K562 (cell line): ENCODE data around the gene C16orf74. TPM values are rescaled to one million over a fixed set of nuclear protein-coding genes. Genes with fewer than 3 reads are reported as not detected.

ENCODE experiments used
- CBFB ChIP-seq: sonication (generic); formaldehyde crosslinking; IDR thresholded peaks from 2 replicates; pipeline ENCODE4 v1.4.0; 2020; ENCODE audit warnings: mild to moderate bottlenecking, missing genetic modification reagents
- HMG20B ChIP-seq: fragments of 250-450 bp; sonication (Bioruptor Pico); IDR thresholded peaks from 2 replicates; pipeline ENCODE4 v1.5.0; 2021; ENCODE audit warnings: mild to moderate bottlenecking
- ZNF212 ChIP-seq: fragments of 450-650 bp; formaldehyde crosslinking; IDR thresholded peaks from 2 replicates; pipeline ENCODE4 v1.4.0; 2020; ENCODE audit warnings: mild to moderate bottlenecking
- ZSCAN29 ChIP-seq: fragments of 450-650 bp; IDR thresholded peaks from 2 replicates; pipeline ENCODE4 v1.6.1; 2017
- polyA plus RNA-seq, 8 experiments: library from polyadenylated mRNA; depleted of rRNA in 4 of 8; stranded (reverse) in 5 of 8; unstranded in 3 of 8; fragments of >200 nt; fragmentation: Nextera tagmentation in 2 of 8; fragmentation: Illumina TruSeq in 1 of 8; extraction: Ambion mirVana in 2 of 8; extraction: Trizol in 1 of 8; gene quantifications; 2 replicates each; pipeline versions ENCODE4 v1.2.1 to v1.2.3, GENCODE V29; 2011 to 2014; ENCODE audit warnings: inconsistent platforms in 1 of 8, missing spikeins in 1 of 8
- total RNA-seq, 7 experiments: library from RNA; depleted of rRNA in 6 of 7; stranded (reverse); fragments of >200 nt in 6 of 7; fragmentation: Illumina TruSeq in 2 of 7; extraction: Trizol in 2 of 7; gene quantifications; 2 replicates each; pipeline versions ENCODE4 v1.2.1 to v1.2.3, GENCODE V29; 2011 to 2021; ENCODE audit warnings: low replicate concordance in 1 of 7
- TF ChIP-seq, protein P1 (sequence below), 2 experiments: fragments of 450-650 bp; formaldehyde crosslinking in 1 of 2; IDR thresholded peaks; 2 replicates each; pipeline versions ENCODE4 v1.4.0 to v1.6.1; 2014 to 2020; ENCODE audit warnings: mild to moderate bottlenecking in 2 of 2, borderline replicate concordance in 1 of 2, low read depth in 1 of 2
- TF ChIP-seq, protein P2 (sequence below): fragments of 450-650 bp; IDR thresholded peaks from 2 replicates; pipeline ENCODE4 v1.6.1; 2016; ENCODE audit warnings: mild to moderate bottlenecking, moderate library complexity

The C16orf74 gene
- total and polyA plus RNA-seq, 9 of the 15 experiments (the other 6 are each of a cell fraction or from before 2014, with no cell fraction given): not detected

DNA sequence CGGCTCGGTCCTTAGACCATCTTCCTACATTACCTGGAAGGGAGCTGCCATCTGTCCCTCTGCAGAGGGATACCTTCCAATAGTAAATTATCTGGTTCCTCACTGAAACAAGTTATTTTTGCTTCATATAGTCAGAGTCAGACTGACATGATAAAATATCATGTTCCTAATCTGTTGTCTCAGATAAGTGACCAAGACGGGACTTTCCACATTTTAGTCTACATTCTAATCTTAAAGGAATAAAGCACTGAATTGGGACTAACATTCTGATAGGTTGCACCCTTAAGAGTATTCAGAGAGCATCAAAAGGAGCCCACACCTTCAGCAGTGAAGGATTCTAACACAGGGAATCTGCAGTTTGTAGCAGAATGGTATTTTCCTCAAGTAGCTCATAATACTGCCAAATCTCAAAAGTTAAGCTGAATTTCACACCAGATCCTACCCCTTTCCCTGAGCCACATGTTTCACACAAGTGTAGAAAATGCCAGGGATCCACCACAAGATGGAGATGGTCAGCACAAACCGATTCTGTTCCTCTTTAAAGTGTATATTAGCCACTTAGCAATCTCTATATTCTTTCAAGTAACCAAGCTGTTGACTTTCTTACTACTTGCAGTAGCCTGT lies 75.5 kb downstream of the C16orf74 start (continued):
- TF ChIP-seq, protein P1, sequence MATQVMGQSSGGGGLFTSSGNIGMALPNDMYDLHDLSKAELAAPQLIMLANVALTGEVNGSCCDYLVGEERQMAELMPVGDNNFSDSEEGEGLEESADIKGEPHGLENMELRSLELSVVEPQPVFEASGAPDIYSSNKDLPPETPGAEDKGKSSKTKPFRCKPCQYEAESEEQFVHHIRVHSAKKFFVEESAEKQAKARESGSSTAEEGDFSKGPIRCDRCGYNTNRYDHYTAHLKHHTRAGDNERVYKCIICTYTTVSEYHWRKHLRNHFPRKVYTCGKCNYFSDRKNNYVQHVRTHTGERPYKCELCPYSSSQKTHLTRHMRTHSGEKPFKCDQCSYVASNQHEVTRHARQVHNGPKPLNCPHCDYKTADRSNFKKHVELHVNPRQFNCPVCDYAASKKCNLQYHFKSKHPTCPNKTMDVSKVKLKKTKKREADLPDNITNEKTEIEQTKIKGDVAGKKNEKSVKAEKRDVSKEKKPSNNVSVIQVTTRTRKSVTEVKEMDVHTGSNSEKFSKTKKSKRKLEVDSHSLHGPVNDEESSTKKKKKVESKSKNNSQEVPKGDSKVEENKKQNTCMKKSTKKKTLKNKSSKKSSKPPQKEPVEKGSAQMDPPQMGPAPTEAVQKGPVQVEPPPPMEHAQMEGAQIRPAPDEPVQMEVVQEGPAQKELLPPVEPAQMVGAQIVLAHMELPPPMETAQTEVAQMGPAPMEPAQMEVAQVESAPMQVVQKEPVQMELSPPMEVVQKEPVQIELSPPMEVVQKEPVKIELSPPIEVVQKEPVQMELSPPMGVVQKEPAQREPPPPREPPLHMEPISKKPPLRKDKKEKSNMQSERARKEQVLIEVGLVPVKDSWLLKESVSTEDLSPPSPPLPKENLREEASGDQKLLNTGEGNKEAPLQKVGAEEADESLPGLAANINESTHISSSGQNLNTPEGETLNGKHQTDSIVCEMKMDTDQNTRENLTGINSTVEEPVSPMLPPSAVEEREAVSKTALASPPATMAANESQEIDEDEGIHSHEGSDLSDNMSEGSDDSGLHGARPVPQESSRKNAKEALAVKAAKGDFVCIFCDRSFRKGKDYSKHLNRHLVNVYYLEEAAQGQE (IDR thresholded peaks at IDR 0.05; ENCODE audit: borderline replicate concordance): peak; percentile 20; the same call in 1 of the 2 replicates
- TF ChIP-seq, protein P1 (CRISPR knock-in tag; IDR thresholded peaks at IDR 0.05; ENCODE audit: low read depth): no peak
- TF ChIP-seq ZSCAN29: no peak
- TF ChIP-seq CBFB: no peak
- TF ChIP-seq, protein P2, sequence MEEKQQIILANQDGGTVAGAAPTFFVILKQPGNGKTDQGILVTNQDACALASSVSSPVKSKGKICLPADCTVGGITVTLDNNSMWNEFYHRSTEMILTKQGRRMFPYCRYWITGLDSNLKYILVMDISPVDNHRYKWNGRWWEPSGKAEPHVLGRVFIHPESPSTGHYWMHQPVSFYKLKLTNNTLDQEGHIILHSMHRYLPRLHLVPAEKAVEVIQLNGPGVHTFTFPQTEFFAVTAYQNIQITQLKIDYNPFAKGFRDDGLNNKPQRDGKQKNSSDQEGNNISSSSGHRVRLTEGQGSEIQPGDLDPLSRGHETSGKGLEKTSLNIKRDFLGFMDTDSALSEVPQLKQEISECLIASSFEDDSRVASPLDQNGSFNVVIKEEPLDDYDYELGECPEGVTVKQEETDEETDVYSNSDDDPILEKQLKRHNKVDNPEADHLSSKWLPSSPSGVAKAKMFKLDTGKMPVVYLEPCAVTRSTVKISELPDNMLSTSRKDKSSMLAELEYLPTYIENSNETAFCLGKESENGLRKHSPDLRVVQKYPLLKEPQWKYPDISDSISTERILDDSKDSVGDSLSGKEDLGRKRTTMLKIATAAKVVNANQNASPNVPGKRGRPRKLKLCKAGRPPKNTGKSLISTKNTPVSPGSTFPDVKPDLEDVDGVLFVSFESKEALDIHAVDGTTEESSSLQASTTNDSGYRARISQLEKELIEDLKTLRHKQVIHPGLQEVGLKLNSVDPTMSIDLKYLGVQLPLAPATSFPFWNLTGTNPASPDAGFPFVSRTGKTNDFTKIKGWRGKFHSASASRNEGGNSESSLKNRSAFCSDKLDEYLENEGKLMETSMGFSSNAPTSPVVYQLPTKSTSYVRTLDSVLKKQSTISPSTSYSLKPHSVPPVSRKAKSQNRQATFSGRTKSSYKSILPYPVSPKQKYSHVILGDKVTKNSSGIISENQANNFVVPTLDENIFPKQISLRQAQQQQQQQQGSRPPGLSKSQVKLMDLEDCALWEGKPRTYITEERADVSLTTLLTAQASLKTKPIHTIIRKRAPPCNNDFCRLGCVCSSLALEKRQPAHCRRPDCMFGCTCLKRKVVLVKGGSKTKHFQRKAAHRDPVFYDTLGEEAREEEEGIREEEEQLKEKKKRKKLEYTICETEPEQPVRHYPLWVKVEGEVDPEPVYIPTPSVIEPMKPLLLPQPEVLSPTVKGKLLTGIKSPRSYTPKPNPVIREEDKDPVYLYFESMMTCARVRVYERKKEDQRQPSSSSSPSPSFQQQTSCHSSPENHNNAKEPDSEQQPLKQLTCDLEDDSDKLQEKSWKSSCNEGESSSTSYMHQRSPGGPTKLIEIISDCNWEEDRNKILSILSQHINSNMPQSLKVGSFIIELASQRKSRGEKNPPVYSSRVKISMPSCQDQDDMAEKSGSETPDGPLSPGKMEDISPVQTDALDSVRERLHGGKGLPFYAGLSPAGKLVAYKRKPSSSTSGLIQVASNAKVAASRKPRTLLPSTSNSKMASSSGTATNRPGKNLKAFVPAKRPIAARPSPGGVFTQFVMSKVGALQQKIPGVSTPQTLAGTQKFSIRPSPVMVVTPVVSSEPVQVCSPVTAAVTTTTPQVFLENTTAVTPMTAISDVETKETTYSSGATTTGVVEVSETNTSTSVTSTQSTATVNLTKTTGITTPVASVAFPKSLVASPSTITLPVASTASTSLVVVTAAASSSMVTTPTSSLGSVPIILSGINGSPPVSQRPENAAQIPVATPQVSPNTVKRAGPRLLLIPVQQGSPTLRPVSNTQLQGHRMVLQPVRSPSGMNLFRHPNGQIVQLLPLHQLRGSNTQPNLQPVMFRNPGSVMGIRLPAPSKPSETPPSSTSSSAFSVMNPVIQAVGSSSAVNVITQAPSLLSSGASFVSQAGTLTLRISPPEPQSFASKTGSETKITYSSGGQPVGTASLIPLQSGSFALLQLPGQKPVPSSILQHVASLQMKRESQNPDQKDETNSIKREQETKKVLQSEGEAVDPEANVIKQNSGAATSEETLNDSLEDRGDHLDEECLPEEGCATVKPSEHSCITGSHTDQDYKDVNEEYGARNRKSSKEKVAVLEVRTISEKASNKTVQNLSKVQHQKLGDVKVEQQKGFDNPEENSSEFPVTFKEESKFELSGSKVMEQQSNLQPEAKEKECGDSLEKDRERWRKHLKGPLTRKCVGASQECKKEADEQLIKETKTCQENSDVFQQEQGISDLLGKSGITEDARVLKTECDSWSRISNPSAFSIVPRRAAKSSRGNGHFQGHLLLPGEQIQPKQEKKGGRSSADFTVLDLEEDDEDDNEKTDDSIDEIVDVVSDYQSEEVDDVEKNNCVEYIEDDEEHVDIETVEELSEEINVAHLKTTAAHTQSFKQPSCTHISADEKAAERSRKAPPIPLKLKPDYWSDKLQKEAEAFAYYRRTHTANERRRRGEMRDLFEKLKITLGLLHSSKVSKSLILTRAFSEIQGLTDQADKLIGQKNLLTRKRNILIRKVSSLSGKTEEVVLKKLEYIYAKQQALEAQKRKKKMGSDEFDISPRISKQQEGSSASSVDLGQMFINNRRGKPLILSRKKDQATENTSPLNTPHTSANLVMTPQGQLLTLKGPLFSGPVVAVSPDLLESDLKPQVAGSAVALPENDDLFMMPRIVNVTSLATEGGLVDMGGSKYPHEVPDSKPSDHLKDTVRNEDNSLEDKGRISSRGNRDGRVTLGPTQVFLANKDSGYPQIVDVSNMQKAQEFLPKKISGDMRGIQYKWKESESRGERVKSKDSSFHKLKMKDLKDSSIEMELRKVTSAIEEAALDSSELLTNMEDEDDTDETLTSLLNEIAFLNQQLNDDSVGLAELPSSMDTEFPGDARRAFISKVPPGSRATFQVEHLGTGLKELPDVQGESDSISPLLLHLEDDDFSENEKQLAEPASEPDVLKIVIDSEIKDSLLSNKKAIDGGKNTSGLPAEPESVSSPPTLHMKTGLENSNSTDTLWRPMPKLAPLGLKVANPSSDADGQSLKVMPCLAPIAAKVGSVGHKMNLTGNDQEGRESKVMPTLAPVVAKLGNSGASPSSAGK: peak; percentile 23; the same call in 1 of the 2 replicates
- TF ChIP-seq HMG20B (CRISPR knock-in tag): no peak
- TF ChIP-seq ZNF212 (CRISPR knock-in tag): no peak
